GM21528 (cell line): ENCODE measurements around the gene FUT1.

ENCODE experiments used
- ATAC-seq: cut with Tn5 transposase; IDR thresholded peaks from one replicate; pipeline ENCODE4 v1.9.1; 2021; ENCODE audit warnings: mild to moderate bottlenecking, moderate library complexity; ENCODE audit not compliant: unreplicated experiment, low FRiP score

FUT1 gene

DNA sequence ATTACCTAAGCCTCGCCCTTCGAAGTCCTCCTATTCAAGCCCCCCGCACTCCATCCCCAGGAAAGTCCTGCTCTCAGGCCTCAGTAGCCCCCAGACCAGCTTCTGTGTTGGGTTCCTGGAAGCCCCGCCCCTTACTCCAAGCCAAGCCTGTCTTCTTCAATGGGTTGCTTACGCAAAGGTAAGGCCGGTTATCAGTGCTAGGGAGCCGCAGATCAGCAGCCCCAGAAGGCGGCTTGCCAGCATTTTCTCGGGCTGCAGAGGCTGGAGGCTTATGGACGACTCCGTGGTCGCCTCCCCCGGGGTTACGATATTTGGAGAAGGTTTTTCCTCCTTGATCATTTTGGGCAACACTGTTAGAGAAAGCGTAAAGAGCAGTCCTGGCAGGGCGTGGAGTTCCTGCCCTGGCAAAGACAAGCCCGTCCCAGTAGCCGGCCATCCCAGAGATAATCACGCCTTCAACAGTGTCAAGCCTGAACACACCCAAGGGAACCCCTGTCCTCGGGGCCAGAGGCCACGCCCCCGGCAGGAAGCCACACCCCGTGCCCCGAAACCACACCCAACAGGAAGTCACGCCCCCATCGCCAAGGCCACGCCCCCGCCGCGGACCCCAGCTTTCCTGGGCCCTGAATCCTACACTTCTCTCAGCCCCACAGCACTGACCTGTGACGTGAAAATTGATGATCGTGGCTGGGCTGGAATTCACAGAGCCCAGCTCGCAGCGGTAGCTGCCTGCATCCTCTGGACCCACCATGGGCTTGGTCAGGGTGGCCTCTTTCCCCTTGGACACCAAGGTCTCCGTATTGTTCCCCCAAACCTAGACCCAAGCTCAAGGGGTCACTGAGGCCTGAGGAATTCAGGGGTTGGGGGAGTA, 11.1 kb downstream of the FUT1 start:
- ATAC-seq: no peak

DNA sequence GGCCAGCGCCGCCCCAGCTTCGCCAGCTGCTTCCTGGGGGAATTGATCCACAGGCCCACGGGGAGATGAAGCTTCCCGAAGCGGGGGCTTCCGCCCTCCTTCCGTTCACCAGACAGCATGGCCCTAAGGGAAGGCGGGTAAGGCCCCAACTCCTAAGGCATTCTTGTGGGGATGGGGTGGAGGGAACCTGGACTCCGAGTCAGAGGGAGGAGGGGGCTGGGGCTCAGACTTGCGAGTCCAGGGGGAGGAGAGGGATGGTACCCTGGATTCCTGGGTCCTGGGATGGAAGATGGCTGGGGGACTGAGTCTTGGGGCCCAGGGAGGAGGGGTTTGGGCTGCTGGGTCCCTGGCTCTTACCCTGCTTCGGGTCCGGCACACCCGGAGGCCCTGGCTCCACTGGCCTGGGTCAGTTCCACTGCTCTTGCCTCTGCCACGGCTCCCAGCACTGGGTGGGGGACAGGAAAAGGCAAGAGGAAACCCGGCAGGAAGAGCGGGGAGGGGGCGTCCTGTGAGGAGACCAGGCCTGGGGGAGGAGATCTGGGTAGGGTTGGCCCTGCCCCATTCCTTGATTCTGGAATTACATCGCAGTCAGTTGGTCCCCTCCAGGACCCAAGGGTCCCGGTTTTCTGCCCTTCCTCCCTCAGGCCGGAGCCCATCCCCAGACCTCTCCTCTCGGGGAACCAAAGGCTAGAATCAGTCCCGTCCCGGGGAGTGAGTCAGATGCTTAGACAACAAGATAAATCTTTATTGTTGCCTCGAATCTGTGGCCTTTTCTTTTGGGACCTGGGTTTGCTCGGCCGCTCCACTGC, 12.1 kb downstream of the FUT1 start, which contains the start of gene RASIP1:
Gene RASIP1, minus strand, starts transcription at position 447 of the 809 bp plus-strand sequence. Its CDS starts 328 bp downstream, at position 119.
- no peak for ATAC-seq

DNA sequence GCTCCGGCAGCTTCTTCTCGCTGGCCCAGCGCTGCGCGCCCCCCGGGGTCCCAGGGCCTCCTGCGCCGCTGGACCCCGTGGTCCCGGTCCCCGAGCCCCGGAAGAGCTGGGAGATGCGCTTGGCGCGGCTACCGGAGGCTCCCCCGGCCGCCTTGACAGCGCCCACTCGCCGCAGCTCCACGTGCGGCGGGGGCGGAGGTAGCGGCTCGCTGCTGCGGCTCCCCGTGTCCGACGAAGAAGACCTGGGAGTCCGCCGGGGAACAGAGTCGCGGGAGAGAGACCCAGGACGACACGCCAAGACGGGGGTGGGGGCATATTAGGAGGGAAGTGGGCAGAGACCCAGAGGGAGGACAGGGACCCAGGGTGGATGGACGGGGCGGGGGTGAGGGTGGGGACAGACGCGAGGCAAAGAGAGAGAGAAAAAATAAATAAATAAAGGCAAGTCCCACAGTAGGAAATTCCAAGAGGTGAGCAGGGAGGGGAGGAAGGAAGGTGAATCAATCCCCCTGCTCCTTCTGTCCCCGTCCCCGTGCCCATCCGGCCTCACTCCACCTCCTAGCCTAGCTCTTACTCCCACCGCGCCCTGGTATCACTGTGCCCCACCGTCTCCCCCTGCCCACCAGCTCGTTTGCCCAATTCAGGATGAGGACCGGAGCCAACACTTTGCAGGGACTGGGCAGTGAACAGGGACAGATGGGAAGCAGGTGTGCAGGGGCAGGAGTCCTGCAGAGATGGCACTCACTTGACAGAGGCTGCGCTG, 12.9 kb downstream of the FUT1 start:
- ATAC-seq: no peak

DNA sequence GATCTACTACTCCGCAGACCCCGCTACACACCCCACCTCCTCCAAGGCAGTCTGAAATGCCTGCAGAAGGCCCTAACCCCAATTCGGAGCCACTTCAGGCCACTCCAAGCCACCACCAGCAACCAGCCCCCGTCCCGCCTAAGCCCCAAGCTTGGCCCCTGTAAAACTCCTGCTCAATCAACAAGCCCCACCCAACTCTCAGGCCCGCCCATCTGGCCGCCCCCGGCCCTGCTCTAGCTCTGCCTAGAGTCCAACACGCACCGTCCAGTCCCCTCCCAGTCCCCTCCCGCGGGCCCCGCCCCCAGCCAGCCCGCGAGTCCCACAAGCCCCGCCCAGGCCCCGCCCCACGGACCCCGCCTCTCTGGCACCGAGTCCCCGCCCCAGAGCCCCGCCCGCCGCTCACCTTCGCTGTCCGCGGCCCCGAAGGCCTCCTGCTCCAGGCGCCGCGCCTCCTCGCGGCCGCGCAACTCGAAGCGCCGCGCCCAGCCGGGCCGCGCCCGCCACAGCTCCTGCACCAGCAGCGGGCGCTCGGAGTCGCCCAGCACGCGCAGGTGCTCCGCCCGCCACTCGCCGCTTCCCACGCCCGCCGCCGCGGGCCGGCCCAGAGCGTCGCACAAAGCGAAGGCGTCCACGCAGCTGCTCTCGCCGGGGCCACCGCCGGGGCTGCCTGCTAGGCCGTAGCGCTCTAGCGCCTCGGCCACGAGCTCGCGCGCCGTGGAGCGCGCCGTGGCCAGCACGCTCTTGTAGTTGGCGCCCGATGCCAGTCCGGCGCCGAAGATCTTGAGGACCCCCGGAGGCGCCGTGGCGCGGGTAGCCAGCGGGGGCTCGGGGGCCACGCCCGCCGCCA, 13.7 kb downstream of the FUT1 start:
- no peak for ATAC-seq

DNA sequence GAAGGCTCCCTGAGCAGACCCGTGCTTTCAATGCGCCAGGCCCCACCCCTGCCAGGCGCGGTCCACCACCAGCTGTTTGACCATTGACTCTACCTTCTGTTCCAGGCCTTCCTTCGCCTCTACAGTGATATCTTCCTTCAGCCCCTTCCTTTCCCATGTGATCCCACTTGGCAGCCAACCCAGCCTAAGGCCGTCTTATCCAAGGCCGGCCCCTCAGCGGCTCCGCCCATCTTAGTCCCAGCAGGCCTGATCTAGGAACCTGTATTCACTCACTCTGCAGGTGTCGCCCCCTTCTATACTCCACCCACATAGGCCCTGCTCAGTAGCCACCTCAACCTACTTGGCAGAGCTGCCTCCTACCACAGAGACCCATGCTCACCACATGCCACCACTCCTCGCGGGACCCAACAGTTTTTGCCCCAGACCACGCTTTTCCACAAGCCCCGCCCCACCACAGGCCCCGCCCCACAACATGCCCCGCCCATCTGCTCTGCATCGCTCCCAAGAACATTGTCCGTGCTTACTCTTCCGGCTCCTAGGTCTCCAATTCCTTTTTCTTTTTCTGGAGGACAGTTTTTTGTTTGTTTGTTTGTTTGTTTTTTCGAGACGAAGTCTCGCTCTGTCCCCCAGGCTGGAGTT, 15.0 kb downstream of the FUT1 start:
- no peak for ATAC-seq

DNA sequence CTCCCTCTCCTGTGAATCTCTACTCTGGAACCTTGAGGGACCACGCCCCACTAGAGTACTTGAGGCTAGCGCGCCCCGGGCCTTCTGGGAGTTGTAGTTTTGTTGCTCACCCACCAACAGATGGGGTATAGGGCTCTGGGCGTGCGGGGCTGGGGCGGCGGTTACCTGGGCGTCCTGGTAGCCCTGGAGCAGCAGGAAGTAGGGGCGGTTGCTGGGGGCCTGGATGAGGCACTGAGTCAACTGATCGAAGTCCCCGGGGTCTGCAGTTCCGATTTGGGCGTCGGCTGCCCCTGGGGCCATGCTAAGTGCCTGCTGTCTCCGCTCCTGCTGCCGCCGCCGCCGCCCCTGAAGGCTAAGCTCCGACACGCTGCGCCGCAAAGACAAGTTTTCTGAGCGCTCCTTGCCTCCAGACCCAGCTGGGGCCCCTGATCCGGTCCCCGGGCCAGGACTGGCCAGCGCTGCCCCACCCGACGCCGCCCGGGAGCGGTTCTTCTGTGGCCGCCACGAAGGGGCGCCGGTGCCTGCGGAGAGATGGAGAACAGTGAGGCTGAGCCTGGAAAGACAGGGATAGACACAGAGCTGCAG, 17.3 kb downstream of the FUT1 start:
- ATAC-seq: no peak

DNA sequence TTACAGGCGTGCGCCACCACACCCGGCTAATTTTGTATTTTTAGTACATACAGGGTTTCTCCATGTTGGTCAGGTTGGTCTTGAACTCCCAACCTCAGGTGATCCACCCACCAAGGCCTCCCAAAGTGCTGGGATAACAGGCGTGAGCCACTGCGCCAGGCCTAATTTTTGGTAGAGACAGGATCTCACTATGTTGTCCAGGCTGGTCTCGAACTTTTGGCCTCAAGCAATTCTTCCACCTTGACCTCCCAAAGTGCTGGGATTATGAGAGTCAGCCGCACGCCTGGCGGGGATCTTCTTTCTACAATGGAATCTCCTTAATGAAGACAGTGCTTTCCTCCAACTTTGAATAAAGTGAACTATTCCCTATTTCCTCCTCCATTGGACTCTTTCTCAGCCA, 17.8 kb downstream of the FUT1 start:
- no peak for ATAC-seq

DNA sequence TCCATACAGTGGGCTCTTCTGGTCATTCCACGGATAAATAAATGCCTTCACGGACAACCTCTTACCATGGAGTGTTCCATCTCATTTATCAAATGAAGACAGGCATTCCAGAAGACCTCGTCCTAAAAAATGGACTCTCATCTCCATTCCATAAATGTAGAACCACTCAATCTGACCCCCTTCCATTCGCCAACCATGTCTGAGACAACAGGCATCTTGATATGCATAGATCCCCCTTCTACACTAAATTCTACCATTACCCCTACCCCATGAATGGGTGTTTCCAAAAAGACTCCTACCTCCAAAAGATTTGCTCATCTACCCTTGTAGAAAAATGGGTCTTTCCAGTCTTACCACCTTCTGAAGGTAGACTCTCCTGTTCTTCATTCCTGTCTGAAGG, 21.0 kb downstream of the FUT1 start:
- ATAC-seq: no peak

DNA sequence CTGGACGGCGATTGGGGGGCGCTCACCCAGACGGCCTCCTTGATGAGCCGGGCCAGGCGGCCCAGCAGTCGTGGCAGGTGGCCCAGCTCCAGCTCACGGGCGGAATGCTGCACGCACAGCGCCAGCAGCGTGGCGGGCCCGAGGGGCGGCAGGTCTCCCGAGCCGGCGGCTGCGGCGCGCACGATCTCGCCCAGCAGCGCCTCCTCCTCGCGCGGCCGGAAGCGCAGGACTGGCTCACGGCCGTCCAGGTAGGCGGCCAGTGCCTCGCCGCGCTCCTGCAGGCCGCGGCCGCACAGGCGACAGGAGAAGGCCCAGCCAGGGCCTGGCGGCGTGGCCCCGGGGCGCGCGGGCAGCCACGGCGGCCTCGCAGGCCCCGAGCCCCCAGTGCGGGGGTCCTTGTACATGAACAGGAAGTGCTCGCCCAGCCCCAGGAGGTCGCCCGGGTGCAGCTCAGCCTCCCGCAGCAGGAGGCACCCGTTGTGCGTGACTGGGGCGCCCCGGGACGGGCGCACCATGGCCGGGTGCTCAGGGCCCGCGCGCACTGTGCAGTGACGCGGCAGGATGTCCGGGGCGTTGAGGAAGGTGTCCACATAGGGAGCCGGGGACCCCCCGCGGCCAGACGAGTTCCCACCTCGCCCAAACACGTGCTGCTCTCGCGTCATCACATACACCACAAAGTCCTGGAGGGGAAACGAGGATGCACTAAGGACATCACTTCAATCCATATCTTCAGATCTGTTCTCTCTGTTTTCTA, 23.4 kb downstream of the FUT1 start:
- ATAC-seq: no peak

DNA sequence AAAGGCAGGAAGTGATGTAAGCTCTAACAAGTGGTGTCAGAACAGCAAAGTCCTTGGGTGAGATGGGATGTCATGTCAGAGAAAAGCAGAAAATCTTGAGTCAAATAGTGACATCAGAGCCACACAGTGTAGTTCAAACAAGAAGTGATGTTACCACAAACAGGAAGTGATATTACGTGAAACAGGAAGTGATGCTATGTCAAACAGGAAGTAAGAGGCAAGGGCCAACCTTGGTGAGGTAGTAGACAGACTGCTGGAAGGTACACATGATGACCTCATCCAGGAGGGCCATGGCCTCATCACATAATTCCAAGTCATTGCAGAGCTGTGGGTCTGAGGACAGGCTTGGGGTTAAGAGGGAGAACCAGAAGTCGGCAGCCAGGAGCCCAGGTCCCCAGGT, 25.9 kb downstream of the FUT1 start:
- no peak for ATAC-seq

DNA sequence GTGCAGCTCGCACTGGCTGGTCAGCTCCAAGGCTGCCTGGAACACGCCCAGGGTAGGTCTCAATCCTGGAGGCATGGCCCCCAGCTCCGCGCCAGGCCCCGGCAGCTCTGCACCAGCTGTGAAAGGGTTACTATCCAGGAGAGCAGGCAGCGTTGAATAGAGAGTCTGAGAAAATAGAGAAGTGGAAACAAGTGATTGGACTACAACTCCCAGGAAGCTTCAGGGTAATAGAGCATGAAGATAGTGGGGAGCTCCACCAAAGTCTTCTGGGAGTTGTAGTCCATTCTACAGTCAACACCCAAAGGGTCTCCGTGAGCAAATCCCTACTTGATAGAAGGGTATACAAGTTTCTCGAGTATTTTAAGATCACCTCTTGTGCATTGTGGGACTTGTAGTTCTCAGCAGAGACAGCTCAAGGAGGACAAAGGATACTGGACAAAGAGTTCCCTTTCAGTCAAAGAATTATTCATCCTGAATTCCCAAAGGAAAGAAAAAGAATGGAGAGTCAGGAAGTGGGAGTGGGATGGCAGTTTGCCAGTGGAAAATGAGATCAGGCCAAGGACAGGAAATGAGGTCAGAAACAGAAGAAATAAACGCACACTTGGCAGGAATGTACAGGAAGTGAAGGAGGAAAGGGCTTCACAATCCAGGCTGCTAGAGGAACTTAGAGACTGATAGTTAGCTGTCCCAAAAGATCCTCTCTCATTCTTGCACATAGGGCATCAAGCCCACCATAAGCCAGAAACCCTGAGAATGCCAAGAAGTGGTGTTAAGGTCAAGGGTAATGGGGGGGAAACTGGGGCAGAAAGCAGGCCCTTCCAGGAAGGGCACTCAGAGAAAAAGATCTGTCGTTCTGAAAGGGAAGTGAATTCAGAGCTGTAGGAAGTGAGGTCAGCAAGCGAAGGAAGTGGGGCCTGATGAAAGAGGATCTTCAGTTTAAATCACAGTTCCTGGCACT, 27.4 kb downstream of the FUT1 start:
- ATAC-seq: no peak

DNA sequence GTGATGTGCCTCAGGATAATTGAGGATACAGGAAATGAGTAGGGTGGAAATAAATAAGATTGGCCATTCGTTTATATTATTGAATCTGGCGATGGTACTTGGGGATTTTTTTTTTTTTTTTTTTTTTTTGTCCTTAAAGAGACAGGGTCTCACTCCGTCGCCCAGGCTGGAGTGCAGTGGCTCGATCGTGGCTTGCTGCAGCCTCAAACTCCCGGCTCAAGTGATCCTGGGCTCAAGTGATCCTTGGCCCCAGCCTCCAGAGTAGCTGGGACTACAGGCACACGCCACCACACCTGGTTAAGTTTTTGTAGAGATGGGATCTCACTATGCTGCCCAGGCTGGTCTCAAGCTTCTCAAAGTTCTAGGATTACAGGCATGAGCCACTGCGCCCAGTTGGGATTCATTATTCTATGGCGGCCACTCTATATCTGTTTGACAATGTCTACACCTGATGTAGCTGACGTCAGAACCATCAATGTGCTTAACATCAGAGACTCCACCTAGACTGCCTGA, 30.2 kb downstream of the FUT1 start:
- ATAC-seq: no peak

DNA sequence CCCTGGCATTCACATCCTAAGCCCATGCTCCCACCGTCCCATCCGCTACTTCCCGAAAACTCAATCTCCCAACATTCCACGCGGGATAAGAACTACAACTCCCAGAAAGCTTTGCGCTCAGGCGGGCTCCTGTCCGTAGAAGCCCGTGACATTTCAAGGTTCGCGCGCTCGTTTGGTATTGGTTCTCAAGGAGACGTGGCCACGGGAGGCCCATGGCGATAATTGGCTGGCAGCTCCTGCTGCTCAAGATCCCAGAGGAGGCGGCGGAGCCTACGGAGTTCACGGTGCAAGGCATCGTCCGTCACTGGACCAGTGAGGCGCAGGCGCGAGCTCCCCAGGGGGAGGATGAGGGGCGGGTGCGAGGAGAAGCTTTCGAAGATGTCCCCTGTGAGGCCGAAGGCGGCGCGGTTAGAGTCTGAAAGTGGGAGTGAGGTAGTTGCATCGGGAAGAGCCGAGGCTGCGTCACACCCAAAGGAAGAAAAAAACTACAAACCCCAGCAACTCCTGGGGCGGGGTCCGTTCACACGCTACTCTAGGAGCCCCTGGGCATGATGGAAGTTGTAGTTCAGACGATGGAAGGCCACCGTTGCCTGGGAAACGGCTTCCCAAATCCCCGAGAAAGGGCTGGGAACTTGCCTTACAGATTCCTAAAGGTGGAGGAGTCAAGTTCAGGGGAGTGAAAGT, 31.7 kb downstream of the FUT1 start:
- ATAC-seq: peak; percentile 63

DNA sequence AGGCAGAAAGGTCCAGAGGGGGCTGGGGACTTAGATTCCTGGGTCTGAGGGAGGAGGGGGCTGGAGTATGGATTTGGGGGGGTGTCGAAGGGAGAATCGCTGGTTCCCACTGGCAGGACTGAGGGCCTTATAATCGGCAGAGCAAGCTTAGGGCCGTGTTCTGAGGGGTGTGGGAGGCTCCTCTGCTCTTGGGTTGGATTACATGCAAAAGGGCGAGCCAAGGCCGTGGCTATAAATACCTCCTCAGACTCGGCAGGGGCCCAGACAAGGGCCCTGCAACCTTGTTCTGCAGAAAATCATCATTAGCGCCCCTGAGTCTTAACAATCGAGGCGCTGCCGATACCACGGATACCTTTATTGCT, 32.2 kb downstream of the FUT1 start:
- no peak for ATAC-seq

DNA sequence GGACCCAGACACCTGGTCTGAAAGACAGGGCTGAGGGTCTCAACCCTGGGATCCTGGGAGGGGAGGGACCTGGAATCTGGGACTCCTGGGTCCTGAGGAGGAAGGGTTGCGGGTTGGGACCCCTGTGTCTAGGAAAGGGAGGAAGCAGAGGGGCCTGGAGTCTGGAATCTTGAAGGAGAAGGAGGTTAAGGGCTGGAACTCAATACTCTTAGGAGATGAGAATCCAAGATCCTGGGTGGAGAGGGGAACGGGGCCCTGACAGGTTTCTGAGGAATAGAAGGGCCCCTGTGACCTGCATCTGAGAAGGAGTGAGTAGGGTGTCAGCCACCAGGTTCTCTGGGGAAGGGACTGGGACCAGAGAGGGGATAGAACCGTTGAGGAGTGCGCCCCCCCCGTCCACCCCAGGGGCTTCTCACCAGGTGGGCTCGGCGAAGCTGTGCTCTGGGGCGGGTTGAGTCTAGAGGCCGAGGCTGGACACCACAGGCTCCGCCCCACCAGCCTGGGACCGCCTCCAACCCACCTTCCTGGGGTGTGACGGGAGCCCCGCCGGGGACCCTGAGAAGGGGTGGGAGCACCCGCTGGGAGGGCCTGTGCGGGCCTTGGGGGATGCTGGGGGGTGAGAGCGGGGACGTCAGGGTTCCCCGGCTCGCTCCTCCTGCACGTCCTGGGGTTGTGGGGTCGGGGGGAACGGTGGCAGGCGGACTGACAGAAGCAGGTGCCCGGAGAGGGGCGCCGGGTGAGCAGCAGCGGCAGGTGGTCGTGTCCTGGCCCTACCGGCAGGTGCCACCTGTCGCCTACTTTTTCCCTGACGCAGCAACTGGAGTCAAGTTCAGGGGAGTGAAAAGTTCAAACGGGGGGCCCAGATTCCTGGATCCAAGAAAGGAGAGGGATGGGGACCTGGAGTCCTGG, 32.9 kb downstream of the FUT1 start, which contains the start of gene MAMSTR:
Gene MAMSTR, minus strand, starts transcription at position 463 of the 909 bp plus-strand sequence. CDS start 694 bp downstream, outside the sequence.
- ATAC-seq: no peak
